T-helper 9 cell (primary cell): ENCODE results near the gene DYRK2.

Experiments
- DNase-seq: peaks from one replicate; pipeline ENCODE4 v3.0.0-alpha.2; 2020

DYRK2 gene

GRCh38 chr12:67646775-67647174 lies 1.8 kb upstream of the DYRK2 start:
- no peak for DNase-seq

DNA sequence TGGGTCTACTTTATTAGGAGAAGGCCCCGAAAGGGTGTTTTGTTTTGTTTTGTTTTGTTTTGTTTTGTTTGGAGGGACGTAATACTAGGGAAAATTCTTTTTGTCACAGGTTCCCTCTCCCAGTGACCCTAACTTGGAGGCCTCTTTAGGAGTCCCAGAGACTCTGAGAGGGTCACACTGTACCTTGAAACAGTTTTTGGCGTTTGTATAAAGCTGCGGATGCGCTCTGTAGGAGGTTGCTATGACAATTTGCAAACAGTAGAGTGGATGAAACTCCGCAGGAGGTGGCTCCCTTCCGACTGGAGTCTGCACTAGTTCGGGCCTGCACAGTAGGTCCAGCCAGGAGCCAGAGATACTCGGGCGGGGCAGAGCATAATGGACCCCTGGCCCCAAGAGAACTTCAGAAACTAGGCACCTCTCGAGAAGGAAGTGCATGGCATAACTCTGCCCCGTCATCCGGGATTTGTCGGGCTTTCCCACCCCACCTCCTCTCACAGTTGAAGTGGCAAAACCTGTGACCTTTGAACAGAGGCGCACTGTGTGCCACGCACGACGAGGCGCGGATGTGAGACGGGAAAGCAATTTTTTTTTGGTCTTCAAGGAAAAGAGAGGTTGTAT lies 1.3 kb upstream of the DYRK2 start:
- no peak for DNase-seq

DNA sequence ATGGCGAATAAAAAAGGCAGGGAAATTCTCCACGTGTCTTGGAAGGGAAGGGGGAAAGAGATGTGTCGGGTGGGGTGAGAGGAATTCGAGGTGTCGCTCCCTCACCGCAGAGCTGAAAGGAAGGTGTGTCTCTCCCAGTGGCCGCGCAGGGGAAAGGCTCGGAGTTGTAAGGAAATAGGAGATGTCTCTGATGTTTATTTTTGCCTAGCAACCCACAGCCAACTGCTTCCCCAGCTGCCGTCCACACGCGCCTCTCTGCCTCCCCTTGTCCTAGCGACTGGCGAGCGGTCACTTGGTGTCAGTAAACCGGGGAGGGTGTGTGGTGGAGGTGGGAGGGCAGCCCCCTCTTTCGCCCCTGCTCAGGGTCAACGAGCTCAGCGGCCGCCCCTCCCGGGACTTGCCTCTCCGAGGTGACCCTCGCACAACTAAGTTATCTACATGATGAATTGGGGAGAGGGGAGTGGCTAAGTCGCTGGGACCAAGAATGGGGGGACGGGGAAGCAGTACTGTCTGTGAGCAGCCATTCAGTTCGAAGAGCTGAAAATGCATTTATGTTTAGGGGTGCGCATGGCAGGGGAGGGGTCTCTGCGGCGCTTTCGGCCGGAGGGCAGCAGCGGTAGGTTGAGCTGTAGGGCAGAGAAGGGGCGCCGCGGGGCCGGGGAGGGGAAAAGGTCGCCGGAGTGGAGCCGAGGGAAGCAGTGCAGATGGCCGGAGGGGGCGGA lies 585 bp upstream of the DYRK2 start:
- peak; percentile 41 for DNase-seq

DNA sequence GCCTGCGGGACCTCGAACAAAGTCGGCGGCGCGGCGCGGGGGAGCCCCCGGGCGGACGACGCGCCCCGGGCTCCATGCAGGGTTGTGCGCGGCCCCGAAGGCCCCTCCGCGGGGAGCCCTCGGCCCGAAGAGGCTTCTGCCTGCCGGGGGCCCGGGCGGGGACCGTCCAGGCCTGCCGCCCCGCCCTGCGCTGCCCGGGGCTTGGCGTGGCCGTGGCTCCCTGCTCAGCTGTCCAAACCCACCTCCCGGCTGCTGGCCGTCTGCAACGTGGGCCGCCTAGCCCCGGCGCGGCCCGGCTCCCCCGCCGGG lies 670 bp downstream of the DYRK2 start:
- no peak for DNase-seq

- DNase-seq: peak; percentile 35
These were observed 1.2 kb downstream of the DYRK2 start for GRCh38 chr12:67649570-67650387.

GRCh38 chr12:67650388-67651131 lies 2.0 kb downstream of the DYRK2 start:
- no peak for DNase-seq

DNA sequence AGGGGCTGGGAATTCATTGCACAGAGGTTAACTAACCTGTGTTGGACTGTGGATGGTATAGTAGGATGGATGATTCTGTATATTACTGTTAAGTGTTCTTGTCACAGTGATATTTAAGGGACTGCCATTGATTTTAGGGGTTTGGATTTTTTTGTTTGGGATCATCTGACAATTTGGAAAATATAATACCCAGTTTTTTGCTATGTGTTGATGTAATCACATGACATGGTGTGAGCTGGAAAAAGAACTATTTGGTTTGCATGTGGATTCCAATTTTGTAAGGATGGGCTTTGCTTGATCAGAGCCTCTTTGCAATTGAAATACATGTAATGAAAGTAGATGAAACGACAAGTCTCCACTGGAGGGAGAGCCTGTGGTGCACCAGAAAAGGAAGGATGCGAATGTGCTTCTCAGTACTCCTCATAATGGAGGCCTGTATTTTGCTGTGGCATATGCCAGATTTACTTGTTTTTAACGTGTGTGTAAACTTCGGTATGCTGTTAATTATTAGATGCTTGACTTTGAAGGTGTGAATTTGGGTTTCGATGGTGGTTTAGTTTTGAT lies 2.7 kb downstream of the DYRK2 start:
- peak; percentile 12 for DNase-seq

DNA sequence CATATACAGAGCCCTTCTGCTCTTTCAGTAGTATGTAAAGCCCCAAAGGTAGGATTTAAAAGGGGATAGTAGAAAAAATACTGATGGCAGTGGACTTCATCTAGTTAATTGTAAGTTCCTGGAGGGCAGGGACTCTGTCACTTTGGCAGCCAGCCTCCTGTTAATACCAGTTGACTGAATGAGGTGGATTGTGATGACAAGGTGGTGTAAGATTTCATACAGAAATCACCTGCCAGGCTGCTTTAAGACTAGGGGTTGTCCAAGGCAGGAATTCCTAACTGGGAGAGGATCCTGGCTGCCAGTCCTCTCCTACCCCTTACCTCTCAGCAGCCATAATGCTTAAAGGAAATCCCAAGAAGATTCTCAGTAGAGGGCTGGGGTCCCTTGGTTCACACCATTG lies 7.3 kb downstream of the DYRK2 start:
- no peak for DNase-seq

GRCh38 chr12:67656251-67656650 lies 7.7 kb downstream of the DYRK2 start:
- DNase-seq: no peak

GRCh38 chr12:67658486-67658885 lies 9.9 kb downstream of the DYRK2 start:
- DNase-seq: no peak

DNA sequence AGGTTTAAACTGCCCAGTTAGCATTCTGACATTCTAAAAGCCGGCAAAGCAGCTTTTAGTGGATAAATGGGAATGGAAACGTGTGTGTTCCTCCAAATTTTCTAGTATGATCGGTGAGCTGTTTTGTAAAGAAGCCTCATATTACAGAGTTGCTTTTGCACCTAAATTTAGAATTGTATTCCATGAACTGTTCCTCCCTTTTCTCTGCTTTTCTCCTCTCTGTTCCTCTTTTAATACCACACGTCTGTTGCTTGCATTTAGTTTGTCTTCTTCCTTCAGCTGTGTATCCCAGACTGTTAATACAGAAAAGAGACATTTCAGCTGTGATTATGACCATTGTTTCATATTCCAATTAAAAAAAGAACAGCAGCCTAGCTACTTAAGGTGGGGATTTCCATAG lies 10.7 kb downstream of the DYRK2 start:
- no peak for DNase-seq

- no peak for DNase-seq
These were observed 12.9 kb downstream of the DYRK2 start for GRCh38 chr12:67661311-67662021.

GRCh38 chr12:67662910-67663538 lies 14.5 kb downstream of the DYRK2 start:
- no peak for DNase-seq

DNA sequence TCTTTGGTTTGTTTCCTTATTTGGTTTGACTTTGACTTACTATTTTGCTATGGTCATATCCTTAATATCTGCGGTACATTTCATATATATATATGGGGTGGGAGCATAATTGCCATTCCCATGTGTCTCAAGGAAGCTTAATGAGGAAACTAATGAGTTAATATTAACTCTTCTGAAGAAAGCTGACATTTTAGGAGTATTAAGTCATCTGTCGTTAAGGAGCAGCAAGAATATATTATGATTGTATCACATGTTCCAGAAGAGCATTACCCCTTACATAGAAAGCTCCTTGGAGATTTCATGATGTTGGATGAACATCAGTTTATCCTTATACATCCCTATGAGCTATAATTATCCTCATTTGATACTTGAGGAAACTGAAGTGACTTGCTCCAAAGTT lies 15.6 kb downstream of the DYRK2 start:
- no peak for DNase-seq

- no peak for DNase-seq
These were observed 17.1 kb downstream of the DYRK2 start for GRCh38 chr12:67665679-67666078.

DNA sequence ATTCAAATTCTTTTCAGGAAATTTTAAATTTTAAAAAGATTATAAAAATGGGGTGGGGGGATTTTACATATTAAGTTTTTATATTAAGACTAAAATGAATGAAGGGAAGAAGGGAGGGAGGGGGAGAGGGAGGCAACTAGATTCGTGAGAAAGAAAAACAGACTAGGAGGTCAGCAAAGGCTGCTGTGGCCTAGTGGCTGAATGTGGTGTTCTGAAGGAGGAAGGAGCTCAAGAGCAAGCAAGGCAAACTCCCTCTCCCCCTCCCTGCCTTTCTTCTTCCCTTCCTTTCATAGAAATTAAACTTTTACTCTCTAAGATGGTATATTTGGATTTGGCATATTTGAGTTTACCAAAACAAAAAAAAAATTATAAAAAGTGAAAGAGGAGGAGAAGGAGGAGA lies 18.1 kb downstream of the DYRK2 start:
- no peak for DNase-seq

GRCh38 chr12:67667276-67668073 lies 18.9 kb downstream of the DYRK2 start:
- no peak for DNase-seq

DNA sequence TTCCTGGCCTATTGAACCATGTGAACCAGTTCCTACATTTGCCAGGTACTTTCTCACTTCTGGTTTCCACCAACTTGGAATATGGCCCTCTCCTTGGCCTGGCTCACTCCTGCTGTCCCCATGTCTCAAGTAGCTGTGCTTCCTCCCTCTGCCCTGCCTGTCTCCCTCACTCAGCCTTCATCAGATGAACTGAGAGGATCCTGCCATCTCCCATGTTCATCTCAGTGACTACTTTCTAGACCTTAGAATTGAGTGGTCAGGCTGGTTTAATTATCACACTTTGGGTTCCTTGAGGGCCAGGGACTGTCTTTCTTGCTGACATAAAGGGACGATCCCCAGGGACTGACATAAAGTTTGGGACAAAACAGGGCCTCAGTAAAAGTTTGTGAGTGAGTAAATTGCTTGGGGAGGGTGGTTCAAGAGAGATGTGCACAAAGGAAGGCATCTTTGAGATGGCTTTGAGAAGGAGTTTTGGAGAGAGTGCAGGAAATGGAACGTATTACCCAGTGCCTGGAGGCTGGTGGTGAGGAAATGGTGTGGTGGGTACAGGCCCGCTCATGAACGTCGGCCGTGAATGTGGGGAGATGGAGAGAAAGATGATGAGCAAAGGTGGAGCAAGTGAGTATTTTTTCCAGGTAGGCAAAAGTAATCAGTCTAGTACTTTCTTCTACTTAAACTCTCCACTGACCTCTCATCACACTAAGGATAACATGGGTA lies 20.8 kb downstream of the DYRK2 start:
- DNase-seq: no peak

- no peak for DNase-seq
These were observed 21.5 kb downstream of the DYRK2 start for GRCh38 chr12:67669934-67670631.

DNA sequence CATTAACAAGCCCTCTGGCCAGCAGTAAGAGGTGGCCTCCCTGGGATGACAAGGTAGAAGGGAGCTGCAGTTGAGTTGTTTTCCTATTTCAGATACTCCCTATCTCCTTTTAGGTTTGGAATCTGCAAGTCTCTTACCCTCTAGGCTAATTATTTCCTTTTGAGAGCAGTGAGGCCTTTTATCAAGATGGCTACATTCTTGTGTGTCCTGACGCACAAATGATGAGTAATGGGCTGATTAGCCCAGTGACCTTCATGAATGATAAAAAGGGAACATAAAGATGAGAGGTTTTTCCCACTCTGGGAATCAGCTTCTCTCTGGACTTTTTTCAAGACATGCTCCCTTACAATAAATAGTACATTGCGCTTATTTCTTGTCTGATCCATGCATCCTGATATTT lies 22.9 kb downstream of the DYRK2 start:
- DNase-seq: no peak
